Mammary epithelial cell (primary cell): ENCODE data around the gene ST3GAL5.

Experiments
- EZH2 ChIP-seq: IDR thresholded peaks from 2 replicates; pipeline ENCODE4 v1.6.1; 2012; ENCODE audit warnings: low read length, inconsistent platforms, borderline replicate concordance
- TF ChIP-seq, protein P1 (sequence below), 2 donors: IDR thresholded peaks in 1 of 2; conservative IDR thresholded peaks in 1 of 2; 2 replicates each; pipeline ENCODE4 v1.5.1; 2011 to 2012; ENCODE audit warnings: inconsistent platforms in 2 of 2, low read length in 2 of 2, mild to moderate bottlenecking in 2 of 2, control low read depth in 1 of 2, low read depth in 1 of 2; ENCODE audit not compliant: insufficient read depth in 1 of 2; ENCODE audit errors: extremely low read depth in 1 of 2

DNA sequence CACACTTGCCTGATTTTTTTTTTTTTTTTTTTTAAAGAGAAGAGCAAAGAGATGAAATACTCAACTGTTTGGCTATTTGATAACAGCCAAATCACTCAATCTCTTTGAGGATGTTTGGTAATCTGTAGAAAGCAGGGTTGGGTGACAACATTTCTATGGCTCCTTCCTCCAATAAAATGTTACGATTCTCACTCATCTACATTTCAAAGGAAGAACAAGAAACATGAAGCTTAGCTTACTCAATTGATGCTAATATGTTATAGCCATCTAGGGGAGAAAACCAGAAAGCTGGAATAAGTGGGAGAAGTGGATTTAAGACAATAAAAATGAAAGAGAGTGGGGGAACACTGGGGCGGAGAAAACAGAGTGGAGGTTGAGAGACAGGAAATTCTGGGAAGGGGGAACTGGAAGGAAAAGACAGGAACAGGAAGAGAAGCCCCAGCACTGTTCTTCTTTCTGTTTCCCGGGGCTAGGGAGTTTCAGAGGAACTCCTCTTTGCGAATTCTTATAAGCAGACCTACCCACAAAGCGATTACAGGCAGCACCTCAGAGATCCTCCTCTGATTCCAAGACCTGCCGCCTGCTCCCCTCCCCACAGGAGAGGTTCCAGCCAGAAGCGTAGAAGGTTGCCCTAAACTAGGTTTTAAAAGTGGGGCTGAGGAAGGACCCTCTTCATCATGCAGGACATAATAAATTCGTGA, 13.3 kb downstream of the ST3GAL5 start:
- TF ChIP-seq, protein P1, sequence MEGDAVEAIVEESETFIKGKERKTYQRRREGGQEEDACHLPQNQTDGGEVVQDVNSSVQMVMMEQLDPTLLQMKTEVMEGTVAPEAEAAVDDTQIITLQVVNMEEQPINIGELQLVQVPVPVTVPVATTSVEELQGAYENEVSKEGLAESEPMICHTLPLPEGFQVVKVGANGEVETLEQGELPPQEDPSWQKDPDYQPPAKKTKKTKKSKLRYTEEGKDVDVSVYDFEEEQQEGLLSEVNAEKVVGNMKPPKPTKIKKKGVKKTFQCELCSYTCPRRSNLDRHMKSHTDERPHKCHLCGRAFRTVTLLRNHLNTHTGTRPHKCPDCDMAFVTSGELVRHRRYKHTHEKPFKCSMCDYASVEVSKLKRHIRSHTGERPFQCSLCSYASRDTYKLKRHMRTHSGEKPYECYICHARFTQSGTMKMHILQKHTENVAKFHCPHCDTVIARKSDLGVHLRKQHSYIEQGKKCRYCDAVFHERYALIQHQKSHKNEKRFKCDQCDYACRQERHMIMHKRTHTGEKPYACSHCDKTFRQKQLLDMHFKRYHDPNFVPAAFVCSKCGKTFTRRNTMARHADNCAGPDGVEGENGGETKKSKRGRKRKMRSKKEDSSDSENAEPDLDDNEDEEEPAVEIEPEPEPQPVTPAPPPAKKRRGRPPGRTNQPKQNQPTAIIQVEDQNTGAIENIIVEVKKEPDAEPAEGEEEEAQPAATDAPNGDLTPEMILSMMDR (conservative IDR thresholded peaks at IDR 0.05 in 1 of 2, IDR thresholded peaks at IDR 0.05 in 1 of 2; ENCODE audit: extremely low read depth in 1 of 2, insufficient read depth in 1 of 2, low read depth in 1 of 2, low read length in 2 of 2): no peak
- no peak for TF ChIP-seq EZH2
